A549 (cell line): ENCODE data around the gene CCDC85C.

Experiments
- CEBPB ChIP-seq, 2 experiments: fragments of >200 bp in 1 of 2; sonication (Bioruptor Twin) in 1 of 2; formaldehyde crosslinking in 1 of 2; IDR thresholded peaks; 2 replicates each; pipeline ENCODE4 v1.6.1; 2012 to 2016
- CTCF ChIP-seq: fragments of >200 bp; sonication (Bioruptor Twin); formaldehyde crosslinking; IDR thresholded peaks from 3 replicates; pipeline ENCODE4 v1.5.1; 2016
- KDM1A ChIP-seq: fragments of 200-600 bp; sonication (generic); IDR thresholded peaks from 2 replicates; pipeline ENCODE4 v1.6.1; 2016; ENCODE audit warnings: low read depth, mild to moderate bottlenecking
- POLR2A ChIP-seq: IDR thresholded peaks from 2 replicates; pipeline ENCODE4 v1.6.1; 2012; ENCODE audit warnings: mild to moderate bottlenecking, low read length
- POLR2AphosphoS2 ChIP-seq: conservative IDR thresholded peaks from 2 replicates; pipeline ENCODE4 v1.6.1; 2012; ENCODE audit warnings: low read length, improper control_type of control experiment, inconsistent platforms
- SREBF2 ChIP-seq: fragments of 450-650 bp; IDR thresholded peaks from 2 replicates; pipeline ENCODE4 v1.6.1; 2014; ENCODE audit warnings: mild to moderate bottlenecking, moderate library complexity
- TF ChIP-seq, protein P1 (sequence below): fragments of 450-650 bp; IDR thresholded peaks from 2 replicates; pipeline ENCODE4 v1.6.1; 2014; ENCODE audit warnings: antibody characterized with exemption

GRCh38 chr14:99612738-99613330 is 8.8 kb upstream of the CCDC85C start:
- TF ChIP-seq, protein P1, sequence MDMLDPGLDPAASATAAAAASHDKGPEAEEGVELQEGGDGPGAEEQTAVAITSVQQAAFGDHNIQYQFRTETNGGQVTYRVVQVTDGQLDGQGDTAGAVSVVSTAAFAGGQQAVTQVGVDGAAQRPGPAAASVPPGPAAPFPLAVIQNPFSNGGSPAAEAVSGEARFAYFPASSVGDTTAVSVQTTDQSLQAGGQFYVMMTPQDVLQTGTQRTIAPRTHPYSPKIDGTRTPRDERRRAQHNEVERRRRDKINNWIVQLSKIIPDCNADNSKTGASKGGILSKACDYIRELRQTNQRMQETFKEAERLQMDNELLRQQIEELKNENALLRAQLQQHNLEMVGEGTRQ, result no peak
- TF ChIP-seq POLR2A, result no peak
- TF ChIP-seq POLR2AphosphoS2, result no peak
- TF ChIP-seq CTCF, result no peak
- no peak for TF ChIP-seq SREBF2
- TF ChIP-seq KDM1A, result no peak
- TF ChIP-seq CEBPB (IDR thresholded peaks at IDR 0.05), result no peak
